ENCODE data around the gene TRIM67.

- TF ChIP-seq CTCF (IDR thresholded peaks at IDR 0.05), result no peak
- no peak for TF ChIP-seq EZH2 (IDR thresholded peaks at IDR 0.05; ENCODE audit: borderline replicate concordance, insufficient read depth, low read depth, low read length, poor library complexity, severe bottlenecking)
Measured at GRCh38 chr1:231172411-231172810, 10.6 kb downstream of the TRIM67 start.
